ENCODE results near the gene ZNF483. TPM values are rescaled to one million over a fixed set of nuclear protein-coding genes. Genes with fewer than 3 reads are reported as not detected.
"Not testable (repeated sequence)": the region's sequence is repeated elsewhere in the genome, so short reads cannot be mapped to it uniquely, and the experiment has no call there.

Gene ZNF483
- 1 to 10 TPM; 7.0 to 7.8 TPM for total RNA-seq

DNA sequence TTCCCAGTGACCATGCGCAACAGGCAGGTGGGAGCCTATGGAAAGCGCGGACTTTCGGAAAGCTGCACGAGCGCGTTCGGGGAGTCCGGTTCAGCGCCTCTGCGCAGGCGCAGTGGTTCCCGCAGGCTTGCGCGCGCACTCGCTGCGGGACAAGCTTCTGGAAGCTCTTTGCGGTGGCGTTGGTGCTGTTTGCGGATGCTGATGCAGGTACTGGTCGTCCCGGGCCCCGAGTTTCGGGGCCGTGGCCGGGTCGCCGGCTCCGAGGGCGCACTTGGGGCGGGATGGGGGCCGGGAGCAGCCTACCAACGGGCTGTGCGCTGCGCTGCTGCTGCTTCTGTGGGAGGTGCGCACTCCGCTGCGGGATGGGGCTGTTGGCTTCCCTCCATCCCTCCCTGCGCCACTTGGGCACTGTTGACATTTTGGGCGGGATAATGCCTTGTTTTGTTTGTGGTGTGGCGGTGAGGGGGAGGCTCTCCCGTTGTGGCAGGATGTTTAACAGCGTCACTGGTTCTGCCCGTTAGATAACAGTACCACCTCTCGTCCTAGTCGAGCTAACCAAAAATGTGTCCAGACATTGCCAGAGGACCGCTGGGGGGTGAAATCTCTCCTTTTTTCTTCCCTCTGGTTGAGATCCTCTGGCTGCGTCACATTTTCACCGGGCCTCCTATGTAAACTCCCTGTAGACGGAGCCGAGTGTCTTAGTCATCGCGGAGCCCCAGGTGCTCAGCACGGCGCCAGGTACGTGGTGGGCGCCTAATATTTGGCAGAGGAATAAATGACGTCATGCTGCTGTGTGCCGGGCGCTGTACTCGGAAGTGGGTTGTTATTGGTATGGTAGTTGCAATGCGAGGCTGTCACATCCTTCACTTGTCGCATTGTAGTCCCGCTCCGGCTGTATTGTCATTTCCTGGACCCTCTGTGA, at the start of gene ZNF483:
Gene ZNF483, plus strand, starts transcription at position 124 of the 922 bp plus-strand sequence. CDS start 2,217 bp downstream, outside the sequence.
- POLR2A ChIA-PET: interaction anchor here (1.3 to 1.7 kb wide), 3 partner anchors 42 to 136 kb away, joined by 4 to 6 read pairs (median 5); partner anchors contain the start of genes ECPAS and GNG10
- H3K36me3 Mint-ChIP-seq: peaks cover 9% of the 10 kb centered on the region
- DNase-seq: peak; percentile 74
- H3K9me3 Mint-ChIP-seq: peaks cover 7% of the 10 kb centered on the region
- peak within 1 kb of the TSS; percentile 83 for H3K27ac Mint-ChIP-seq
- H3K4me1 Mint-ChIP-seq: peaks cover 22% of the 10 kb centered on the region
- H3K4me3 Mint-ChIP-seq: peak within 1 kb of the TSS; percentile 92
- peak; percentile 82 for ATAC-seq (ENCODE audit: low read depth)
- no peaks in the 10 kb centered on the region for H3K27me3 Mint-ChIP-seq

DNA sequence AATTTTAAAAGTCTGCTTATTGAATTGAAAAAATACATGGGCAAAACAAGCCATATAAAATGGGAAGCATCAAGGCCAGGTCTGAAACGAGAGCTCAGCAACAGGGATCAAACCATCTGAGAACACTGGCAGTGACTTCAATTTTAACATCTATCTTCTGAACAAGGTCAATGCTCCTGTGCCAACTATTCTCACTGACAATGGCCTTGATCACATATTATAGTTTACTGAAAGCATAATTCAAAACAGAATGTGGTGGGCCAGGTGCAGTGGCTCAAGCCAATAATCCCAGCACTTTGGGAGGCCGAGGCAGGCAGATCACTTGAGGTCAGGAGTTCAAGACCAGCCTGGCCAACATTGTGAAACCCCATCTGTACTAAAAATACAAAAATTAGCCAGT, 49.8 kb upstream of the ZNF483 start:
- no peak overlapping the region for H3K27ac Mint-ChIP-seq
- no peaks in the 10 kb centered on the region for H3K27me3 Mint-ChIP-seq
- POLR2A ChIA-PET: no interaction called here
- DNase-seq (no peak), ATAC-seq (ENCODE audit: low read depth) (no peak)
- peaks cover 20% of the 10 kb centered on the region for H3K36me3 Mint-ChIP-seq
- H3K9me3 Mint-ChIP-seq: no peaks in the 10 kb centered on the region
- H3K4me3 Mint-ChIP-seq: no peak overlapping the region
- peaks cover 20% of the 10 kb centered on the region for H3K4me1 Mint-ChIP-seq

- Mint-ChIP-seq H3K4me1 (peaks cover 31% of the 10 kb centered on the region), H3K27me3 (no peaks in the 10 kb centered on the region), H3K4me3 (no peak overlapping the region), H3K36me3 (peaks cover 21% of the 10 kb centered on the region), H3K27ac (no peak overlapping the region), H3K9me3 (no peaks in the 10 kb centered on the region)
- POLR2A ChIA-PET: no interaction called here
- no peak for DNase-seq
- ATAC-seq (ENCODE audit: low read depth): no peak
Measured at GRCh38 chr9:111477677-111478076, 47.3 kb upstream of the ZNF483 start.

DNA sequence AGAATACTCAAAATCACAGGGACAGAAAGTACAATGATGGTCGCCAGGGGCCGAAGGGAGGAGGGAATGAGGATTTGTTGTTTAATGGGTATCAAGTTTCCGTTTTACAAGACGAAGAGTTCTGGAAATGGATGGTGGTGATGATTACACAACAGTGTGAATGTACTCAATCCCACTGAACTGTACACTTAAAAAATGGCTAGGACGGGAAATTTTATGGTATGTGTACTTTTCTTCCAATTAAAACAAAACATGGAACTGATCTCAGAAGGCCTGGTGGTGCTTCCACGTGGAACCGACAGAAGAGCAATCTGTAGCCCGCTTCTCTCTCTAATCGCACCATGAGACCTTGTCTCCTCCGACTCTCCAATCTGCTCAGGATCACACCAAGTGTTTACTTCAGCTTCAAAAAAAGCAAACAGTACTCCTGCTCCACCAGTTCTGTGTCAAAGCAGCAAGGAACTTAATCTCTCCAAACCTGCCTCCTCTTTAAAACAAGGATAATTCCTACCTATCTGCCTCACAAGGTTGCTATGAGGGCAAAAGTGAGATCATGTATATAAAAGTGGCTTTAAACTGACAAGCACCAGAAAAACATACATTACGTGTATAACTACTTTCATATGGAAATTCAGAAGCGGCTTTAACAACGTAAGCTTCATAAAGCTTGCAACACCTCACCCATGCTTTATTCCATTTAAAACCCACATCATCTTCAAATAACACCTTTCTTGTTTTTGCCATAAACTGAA, 42.9 kb upstream of the ZNF483 start:
- peak overlapping the region; percentile 89 for H3K4me3 Mint-ChIP-seq
- peaks cover 28% of the 10 kb centered on the region for H3K4me1 Mint-ChIP-seq
- peaks cover 15% of the 10 kb centered on the region for H3K36me3 Mint-ChIP-seq
- ATAC-seq (ENCODE audit: low read depth): no peak
- POLR2A ChIA-PET: interaction anchor here (0.6 to 1.8 kb wide), 3 partner anchors 44 to 149 kb away, joined by 5 to 8 read pairs (median 6); partner anchors contain the start of gene DNAJC25
- H3K27ac Mint-ChIP-seq: peak overlapping the region; percentile 84
- peaks cover 3% of the 10 kb centered on the region for H3K27me3 Mint-ChIP-seq
- DNase-seq: no peak
- H3K9me3 Mint-ChIP-seq: no peaks in the 10 kb centered on the region

- no peaks in the 10 kb centered on the region for H3K9me3 Mint-ChIP-seq
- POLR2A ChIA-PET: interaction anchor here (0.6 to 1.8 kb wide), 8 partner anchors 15 to 1226 kb away, joined by 3 to 8 read pairs (median 4); partner anchors contain the start of genes DNAJC25, TXN and ZNF483
Measured at GRCh38 chr9:111482694-111483438, 42.1 kb upstream of the ZNF483 start.

DNA sequence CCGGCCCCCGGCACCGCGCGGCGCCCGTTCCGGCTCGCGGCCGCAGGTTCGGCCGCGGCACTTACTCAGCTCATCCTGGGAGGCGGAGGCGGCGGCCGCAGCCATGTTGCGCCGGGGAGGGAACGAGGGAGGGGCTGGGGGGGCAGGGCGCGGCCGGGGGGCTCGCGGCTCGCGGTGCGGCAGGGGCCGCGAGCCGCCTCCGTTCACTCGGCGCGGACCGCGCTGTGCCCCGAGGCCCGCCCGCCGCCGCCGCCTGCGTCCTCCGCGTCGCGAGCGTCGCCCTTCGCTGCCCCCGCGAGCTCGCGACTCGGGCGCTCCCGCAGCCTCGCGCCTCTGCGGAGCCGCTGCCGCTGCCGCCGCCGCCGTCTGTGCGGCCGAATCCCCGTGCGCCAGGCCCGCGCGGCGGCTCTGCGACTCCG, 41.5 kb upstream of the ZNF483 start:
- H3K9me3 Mint-ChIP-seq: no peaks in the 10 kb centered on the region
- DNase-seq (no peak), ATAC-seq (ENCODE audit: low read depth) (peak; percentile 37)
- peaks cover 9% of the 10 kb centered on the region for H3K27me3 Mint-ChIP-seq
- H3K4me1 Mint-ChIP-seq: peaks cover 24% of the 10 kb centered on the region
- no peak overlapping the region for H3K27ac Mint-ChIP-seq
- H3K4me3 Mint-ChIP-seq: no peak overlapping the region
- H3K36me3 Mint-ChIP-seq: peaks cover 12% of the 10 kb centered on the region
- POLR2A ChIA-PET: interaction anchor here (0.6 to 1.8 kb wide), 7 partner anchors 15 to 1227 kb away, joined by 3 to 8 read pairs (median 4); partner anchors contain the start of genes DNAJC25, TXN and ZNF483

More at GRCh38 chr9:111482694-111483438, 42.1 kb upstream of the ZNF483 start:
- peak; percentile 82 for DNase-seq
- ATAC-seq (ENCODE audit: low read depth): peak; percentile 53
- peaks cover 24% of the 10 kb centered on the region for H3K4me1 Mint-ChIP-seq
- H3K36me3 Mint-ChIP-seq: peaks cover 12% of the 10 kb centered on the region
- H3K27ac Mint-ChIP-seq: peak overlapping the region; percentile 84
- peaks cover 8% of the 10 kb centered on the region for H3K27me3 Mint-ChIP-seq
- peak overlapping the region; percentile 89 for H3K4me3 Mint-ChIP-seq

- Mint-ChIP-seq H3K9me3 (no peaks in the 10 kb centered on the region), H3K27me3 (peaks cover 9% of the 10 kb centered on the region), H3K4me1 (peaks cover 20% of the 10 kb centered on the region), H3K27ac (peak within 1 kb of the TSS; percentile 90), H3K4me3 (peak within 1 kb of the TSS; percentile 85), H3K36me3 (peaks cover 9% of the 10 kb centered on the region)
- ATAC-seq (ENCODE audit: low read depth) (peak; percentile 67), DNase-seq (peak; percentile 82)
- POLR2A ChIA-PET: interaction anchor here (0.5 to 1.8 kb wide), 6 partner anchors 16 to 1227 kb away, joined by 3 to 8 read pairs (median 4); partner anchors contain the start of genes DNAJC25, TXN and ZNF483
Measured at GRCh38 chr9:111483858-111484571, 41.0 kb upstream of the ZNF483 start, which contains the start of gene ECPAS. TSS of gene ECPAS (minus strand) at chr9:111484383. CDS start at chr9:111472918, 11,465 bp downstream.

GRCh38 chr9:111484572-111484894, 40.4 kb upstream of the ZNF483 start:
- POLR2A ChIA-PET: interaction anchor here (0.5 kb wide), 1 partner anchor 1220 kb away, joined by 3 read pairs; no protein-coding TSS in a partner anchor
- Mint-ChIP-seq H3K27me3 (peaks cover 14% of the 10 kb centered on the region), H3K4me3 (peak overlapping the region; percentile 85), H3K36me3 (peaks cover 9% of the 10 kb centered on the region), H3K4me1 (peaks cover 20% of the 10 kb centered on the region), H3K27ac (peak overlapping the region; percentile 90), H3K9me3 (no peaks in the 10 kb centered on the region)
- ATAC-seq (ENCODE audit: low read depth): no peak
- no peak for DNase-seq

- H3K9me3 Mint-ChIP-seq; H3K27ac Mint-ChIP-seq; H3K4me1 Mint-ChIP-seq; H3K4me3 Mint-ChIP-seq; DNase-seq; H3K36me3 Mint-ChIP-seq; ATAC-seq (ENCODE audit: low read depth): not testable (repeated sequence)
- POLR2A ChIA-PET: interaction anchor here (0.5 kb wide), 1 partner anchor 15 kb away, joined by 4 read pairs; no protein-coding TSS in a partner anchor
- peaks cover 12% of the 10 kb centered on the region for H3K27me3 Mint-ChIP-seq
Measured at GRCh38 chr9:111497196-111497595, 27.8 kb upstream of the ZNF483 start.

GRCh38 chr9:111501005-111501562, 23.9 kb upstream of the ZNF483 start:
- POLR2A ChIA-PET: no interaction called here
- DNase-seq (no peak), ATAC-seq (ENCODE audit: low read depth) (no peak)
- Mint-ChIP-seq H3K27me3 (peaks cover 8% of the 10 kb centered on the region), H3K4me3 (no peak overlapping the region), H3K36me3 (no peaks in the 10 kb centered on the region), H3K27ac (no peak overlapping the region), H3K4me1 (no peaks in the 10 kb centered on the region), H3K9me3 (peaks cover 4% of the 10 kb centered on the region)

DNA sequence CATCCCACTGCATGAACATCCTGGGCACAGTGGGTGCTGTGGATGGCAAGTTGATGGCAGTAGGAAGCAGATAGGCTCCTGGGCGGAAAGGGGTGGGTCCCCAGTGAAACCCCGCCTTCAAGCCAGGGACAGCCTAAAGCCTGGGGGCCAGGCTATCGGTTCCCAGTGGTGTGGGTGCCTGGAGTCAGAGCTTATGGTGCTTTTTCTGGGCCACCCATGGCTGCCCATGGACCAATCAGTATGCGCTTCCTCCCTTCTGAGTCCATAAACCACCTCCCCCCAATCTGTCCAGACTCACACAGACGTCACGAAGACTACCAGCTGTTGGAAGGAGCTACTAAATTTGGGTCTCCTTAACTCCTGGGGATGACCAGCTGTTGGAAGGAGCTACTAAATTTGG, 23.3 kb upstream of the ZNF483 start:
- Mint-ChIP-seq H3K36me3 (no peaks in the 10 kb centered on the region), H3K27ac (no peak overlapping the region), H3K4me1 (no peaks in the 10 kb centered on the region), H3K9me3 (peaks cover 4% of the 10 kb centered on the region), H3K27me3 (peaks cover 8% of the 10 kb centered on the region), H3K4me3 (no peak overlapping the region)
- no peak for DNase-seq
- no peak for ATAC-seq (ENCODE audit: low read depth)
- POLR2A ChIA-PET: interaction anchor here (1.6 kb wide), 1 partner anchor 129 kb away, joined by 3 read pairs; the partner anchor contains the start of gene DNAJC25
